HG03066 (cell line): Measurements from ENCODE around the gene NEURL4.

Source experiments
- ATAC-seq: cut with Tn5 transposase; IDR thresholded peaks from one replicate; pipeline ENCODE4 v1.9.1; 2021; ENCODE audit warnings: low read depth; ENCODE audit not compliant: unreplicated experiment

NEURL4 gene

GRCh38 chr17:7326186-7326585 lies 2.9 kb downstream of the NEURL4 start:
- no peak for ATAC-seq

GRCh38 chr17:7325031-7325528 lies 4.1 kb downstream of the NEURL4 start:
- no peak for ATAC-seq

GRCh38 chr17:7324438-7324779 lies 4.7 kb downstream of the NEURL4 start:
- ATAC-seq, result no peak

- no peak for ATAC-seq
Observed at GRCh38 chr17:7323731-7324437, 5.3 kb downstream of the NEURL4 start.

GRCh38 chr17:7322520-7323194 lies 6.5 kb downstream of the NEURL4 start:
- ATAC-seq, result no peak

- no peak for ATAC-seq
Observed at GRCh38 chr17:7321466-7321865, 7.7 kb downstream of the NEURL4 start.

DNA sequence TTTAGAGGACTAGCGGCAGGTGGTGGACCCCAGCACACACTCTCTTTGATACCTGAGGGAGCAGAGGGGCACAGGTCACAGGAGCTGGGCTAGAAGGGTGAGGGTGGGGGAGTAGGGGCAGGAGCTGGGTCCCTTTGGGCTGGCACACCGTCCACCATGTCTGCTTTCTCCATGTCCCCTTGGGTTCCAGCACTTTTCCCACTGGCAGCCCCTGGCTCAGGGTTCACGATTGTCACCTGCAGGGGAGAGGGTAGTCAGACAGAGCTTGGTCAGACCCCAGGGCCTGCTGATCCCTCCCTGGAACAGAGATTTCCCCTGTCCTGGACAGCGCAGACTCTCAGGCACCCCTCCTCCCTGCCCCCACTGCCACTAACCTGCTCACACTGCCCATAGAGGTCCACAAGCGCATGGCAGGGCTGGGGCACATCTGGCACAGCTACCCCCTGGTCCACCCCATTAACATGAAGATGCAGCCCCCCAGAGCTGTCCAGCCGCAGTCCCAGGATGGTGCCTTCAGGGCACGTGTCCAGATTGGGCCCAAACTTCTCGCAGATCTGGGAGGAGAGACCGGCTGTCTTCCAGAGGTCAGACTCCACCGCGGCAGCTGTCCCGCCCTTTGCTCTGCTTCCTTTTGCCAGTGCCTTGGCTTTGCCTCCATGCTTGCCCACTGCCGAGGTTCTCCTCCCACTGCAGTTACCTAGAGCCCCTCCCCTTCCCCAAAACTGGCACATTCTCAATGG lies 10.8 kb downstream of the NEURL4 start:
- ATAC-seq, result no peak

DNA sequence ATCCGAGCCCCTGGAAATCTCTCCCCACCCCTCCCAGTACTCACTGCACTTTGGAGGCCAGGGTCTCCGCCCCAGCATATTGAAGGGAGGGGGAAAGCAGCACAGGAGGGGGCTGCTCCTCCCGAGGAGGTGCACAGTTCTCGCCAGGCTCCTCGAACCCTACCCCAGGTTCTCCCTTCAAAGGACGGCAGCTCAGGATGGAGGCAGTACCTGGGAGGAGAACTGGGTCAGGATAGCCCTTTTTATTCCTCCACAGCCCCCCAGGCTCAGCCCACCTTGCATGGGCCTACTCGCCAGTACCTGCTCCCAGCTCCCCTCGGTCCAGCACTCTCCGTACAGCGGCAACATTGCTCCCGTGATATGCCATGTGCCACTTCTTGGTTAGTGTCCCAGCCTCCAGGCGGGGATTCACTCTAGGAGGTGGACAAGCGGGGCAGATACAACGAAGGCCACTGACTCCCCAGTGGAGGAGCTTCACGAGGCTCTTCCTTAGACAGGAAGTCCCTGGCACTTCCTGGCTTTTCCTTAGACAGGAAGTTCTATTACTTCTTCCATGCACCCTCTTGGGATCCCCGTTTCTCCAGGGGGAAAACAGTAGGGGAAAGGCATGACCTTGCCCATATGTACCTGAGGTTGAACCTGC lies 11.9 kb downstream of the NEURL4 start:
- ATAC-seq, result no peak

- no peak for ATAC-seq
Observed at GRCh38 chr17:7315570-7316235, 13.4 kb downstream of the NEURL4 start.

GRCh38 chr17:7314719-7315569 lies 14.2 kb downstream of the NEURL4 start, which contains the start of gene GPS2:
Gene GPS2, minus strand, starts transcription at chr17:7315360. Its CDS starts 308 bp downstream, at chr17:7315052.
- ATAC-seq, result peak; percentile 65

- no peak for ATAC-seq
Observed at GRCh38 chr17:7313890-7314718, 15.0 kb downstream of the NEURL4 start.

- no peak for ATAC-seq
Observed at GRCh38 chr17:7313088-7313889, 15.8 kb downstream of the NEURL4 start.

GRCh38 chr17:7312432-7313087 lies 16.6 kb downstream of the NEURL4 start:
- no peak for ATAC-seq

GRCh38 chr17:7311110-7311705 lies 17.9 kb downstream of the NEURL4 start:
- no peak for ATAC-seq

GRCh38 chr17:7309628-7310027 lies 19.5 kb downstream of the NEURL4 start:
- no peak for ATAC-seq

DNA sequence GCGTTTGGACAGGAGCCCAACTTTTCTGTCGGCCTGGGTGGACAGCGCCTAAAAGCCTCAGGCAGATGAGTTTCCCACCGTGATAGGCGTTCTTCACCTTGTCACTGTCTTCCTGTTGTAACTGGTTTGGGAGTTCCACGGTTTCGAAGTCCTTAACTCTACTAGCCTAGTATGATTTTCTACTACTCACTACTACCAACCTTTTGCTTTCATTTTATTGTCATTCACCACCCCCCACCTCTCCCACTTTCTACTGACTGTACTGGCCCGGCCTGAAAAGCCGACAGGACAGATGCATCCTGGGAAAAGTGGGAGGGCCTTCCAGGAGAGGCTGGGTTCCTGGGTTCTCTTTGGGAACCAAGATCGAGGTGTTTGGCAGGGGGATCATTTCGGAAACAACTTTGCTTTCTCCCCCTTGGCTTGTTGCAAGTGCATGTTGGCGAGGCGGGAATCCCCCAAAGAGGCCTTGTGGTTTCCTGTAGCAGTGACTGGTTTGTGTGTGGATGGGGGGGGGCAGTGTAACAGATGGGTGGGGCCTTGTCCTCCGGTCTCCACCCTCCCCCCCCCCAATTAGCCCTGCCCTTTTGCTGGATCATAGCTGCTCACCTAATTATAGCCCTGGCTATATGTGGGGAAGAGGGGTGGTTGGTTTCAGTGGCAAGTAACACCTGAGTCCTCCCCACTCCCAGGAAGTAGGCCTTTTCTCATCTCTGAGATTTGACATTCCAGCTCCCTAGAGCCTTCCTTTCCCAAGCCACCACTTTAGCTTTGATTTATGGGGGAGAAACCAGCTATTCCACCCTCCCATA lies 20.3 kb downstream of the NEURL4 start:
- no peak for ATAC-seq
